Subcutaneous adipose tissue (tissue), 4 donors: ENCODE results near the gene TSKU. TPM values are rescaled to one million over a fixed set of nuclear protein-coding genes. Genes with fewer than 3 reads are reported as not detected.

Experiments used
- CTCF ChIP-seq: fragments of 450-650 bp; IDR thresholded peaks from one replicate; pipeline ENCODE4 v1.5.1; 2016; ENCODE audit warnings: low read depth, mild to moderate bottlenecking, control low read depth, antibody characterized with exemption, moderate library complexity
- total RNA-seq, 4 donors: library from RNA; depleted of rRNA; stranded (reverse); fragments of >200 nt; gene quantifications; one replicate each; pipeline ENCODE4 v1.1.0, GENCODE V29; 2016

TSKU gene
- total RNA-seq: 100 to 1,000 TPM in 3 of 4 donors, 10 to 100 TPM in 1; 78.9 to 385 (median 157) TPM

- no peak for TF ChIP-seq CTCF
These were observed at the start of gene TSKU for GRCh38 chr11:76783294-76783895. TSKU (plus strand) TSS chr11:76783356; CDS start chr11:76795617, 12,261 bp downstream.

- TF ChIP-seq CTCF: no peak
These were observed 48.4 kb upstream of the TSKU start for GRCh38 chr11:76734456-76735420.

- no peak for TF ChIP-seq CTCF
These were observed 47.3 kb upstream of the TSKU start for GRCh38 chr11:76735841-76736240.

- TF ChIP-seq CTCF: no peak
These were observed 46.9 kb upstream of the TSKU start for GRCh38 chr11:76736266-76736665.

GRCh38 chr11:76736773-76737495 lies 46.2 kb upstream of the TSKU start:
- TF ChIP-seq CTCF: no peak

- TF ChIP-seq CTCF: no peak
These were observed 44.4 kb upstream of the TSKU start for GRCh38 chr11:76738618-76739240.
